ENCODE results near the gene DIO3.

The DIO3 gene

DNA sequence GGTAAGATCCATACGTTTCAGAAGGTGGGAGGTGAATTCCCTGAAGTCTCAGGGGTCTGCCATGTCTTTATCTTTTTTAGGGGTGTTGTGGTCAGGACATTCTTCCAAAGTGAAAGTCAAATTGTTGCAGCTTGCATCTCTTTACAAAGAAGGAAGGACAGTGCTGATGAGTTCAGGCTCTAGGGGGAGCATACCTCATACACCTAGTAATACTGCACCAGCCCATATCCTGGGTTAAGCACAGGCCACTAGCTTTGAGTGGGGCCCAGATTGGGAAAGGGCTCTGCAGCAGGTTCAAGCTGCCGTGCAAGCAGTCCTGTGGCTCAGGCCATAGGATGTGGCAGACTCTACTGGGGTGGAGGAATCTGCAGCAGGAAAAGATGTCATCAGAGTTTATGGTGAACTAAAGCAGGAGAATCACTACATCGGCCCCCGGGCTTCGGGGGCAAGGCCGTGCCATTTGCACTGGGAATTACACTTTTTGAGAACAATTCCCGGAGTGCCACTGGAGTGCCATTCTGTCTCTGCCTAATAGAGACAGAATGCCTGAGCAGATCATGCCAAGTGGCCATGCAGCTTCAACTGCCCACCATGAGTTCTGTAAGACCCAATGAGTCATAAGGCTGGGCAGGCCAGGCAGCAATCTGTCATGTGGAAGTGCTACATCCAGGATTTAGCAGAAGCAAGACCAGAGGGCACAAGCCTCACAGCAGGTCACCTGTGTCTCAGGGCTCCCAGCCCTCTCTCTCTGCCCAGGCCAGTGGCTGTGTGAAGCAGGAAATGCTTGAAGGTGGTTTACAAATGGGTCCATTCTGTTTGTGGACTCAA, 32.3 kb downstream of the DIO3 start:
- CTCF ChIA-PET, result no interaction called here
- WGBS (ENCODE audit: insufficient coverage), result 98% methylated on average over 7 of the region's 7 CpGs
- H3K36me3 ChIP-seq (ENCODE audit: control insufficient read depth in 4 of 4, insufficient read depth in 4 of 4, low read length in 3 of 4), result no peaks in the 10 kb centered on the region
- no peak for DNase-seq
- peaks cover 0 to 8% (median 2%) of the 10 kb centered on the region in 5 experiments for H3K9me3 ChIP-seq (ENCODE audit: control extremely low read depth in 1 of 5, control insufficient read depth in 4 of 5, insufficient read depth in 2 of 5, low read depth in 1 of 5, low read length in 4 of 5)
- POLR2A ChIA-PET, result no interaction called here
- H3K4me3 ChIP-seq (ENCODE audit: control insufficient read depth in 1 of 7, extremely low read depth in 1 of 7, insufficient read depth in 4 of 7, low read depth in 2 of 7, low read length in 6 of 7), result no peak overlapping the region
- H3K4me1 ChIP-seq (ENCODE audit: control extremely low read depth in 1 of 4, control insufficient read depth in 4 of 4, insufficient read depth in 4 of 4, low read length in 3 of 4), result peaks cover 0 to 15% (median 12%) of the 10 kb centered on the region in 4 experiments
- no peaks in the 10 kb centered on the region for H3K27me3 ChIP-seq (replicated peaks in 2 of 5; ENCODE audit: control insufficient read depth in 4 of 5, insufficient read depth in 5 of 5, low read length in 4 of 5)
- H3K27ac ChIP-seq (ENCODE audit: insufficient read depth in 1 of 2, low read depth in 1 of 2, low read length in 2 of 2, poor library complexity in 1 of 2, severe bottlenecking in 2 of 2), result no peak overlapping the region

DNA sequence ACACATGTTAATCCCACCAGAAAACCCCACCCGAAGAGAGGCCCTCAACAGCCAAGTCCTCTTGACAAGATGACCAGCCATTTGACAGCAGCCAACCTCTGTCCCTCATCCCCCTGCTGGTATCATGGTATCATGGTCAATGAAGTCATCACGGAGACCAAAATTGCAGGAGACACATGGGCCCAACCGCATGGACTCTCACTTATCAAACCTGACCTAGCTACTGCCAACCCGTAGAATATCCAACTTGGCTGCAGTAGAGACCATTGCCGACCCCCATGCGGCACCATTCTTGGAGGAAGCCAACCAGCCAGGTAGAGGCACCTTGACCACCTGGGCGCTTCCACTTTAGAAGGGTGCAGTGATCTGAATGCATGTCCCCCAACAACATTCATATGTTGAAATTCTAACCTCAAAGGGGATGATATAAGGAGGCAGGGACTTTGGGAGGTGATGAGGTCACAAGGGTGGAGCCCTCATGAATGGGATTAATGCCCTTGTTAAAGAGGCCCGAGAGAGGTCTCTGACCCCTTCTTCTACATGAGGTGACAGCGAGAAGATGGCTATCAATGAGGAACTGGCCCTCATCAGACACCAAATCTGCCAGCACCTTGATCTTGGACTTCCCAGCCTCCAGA, 33.3 kb downstream of the DIO3 start:
- CTCF ChIA-PET, result no interaction called here
- no peak for DNase-seq
- peaks cover 0 to 8% (median 2%) of the 10 kb centered on the region in 5 experiments for H3K9me3 ChIP-seq (ENCODE audit: control extremely low read depth in 1 of 5, control insufficient read depth in 4 of 5, insufficient read depth in 2 of 5, low read depth in 1 of 5, low read length in 4 of 5)
- 100% methylated on average over 6 of the region's 9 CpGs for WGBS (ENCODE audit: insufficient coverage)
- POLR2A ChIA-PET, result no interaction called here
- no peak overlapping the region for H3K4me3 ChIP-seq (ENCODE audit: control insufficient read depth in 1 of 7, extremely low read depth in 1 of 7, insufficient read depth in 4 of 7, low read depth in 2 of 7, low read length in 6 of 7)
- no peaks in the 10 kb centered on the region for H3K27me3 ChIP-seq (replicated peaks in 2 of 5; ENCODE audit: control insufficient read depth in 4 of 5, insufficient read depth in 5 of 5, low read length in 4 of 5)
- H3K4me1 ChIP-seq (ENCODE audit: control extremely low read depth in 1 of 4, control insufficient read depth in 4 of 4, insufficient read depth in 4 of 4, low read length in 3 of 4), result peaks cover 0 to 15% (median 12%) of the 10 kb centered on the region in 4 experiments
- no peak overlapping the region for H3K27ac ChIP-seq (ENCODE audit: insufficient read depth in 1 of 2, low read depth in 1 of 2, low read length in 2 of 2, poor library complexity in 1 of 2, severe bottlenecking in 2 of 2)
- no peaks in the 10 kb centered on the region for H3K36me3 ChIP-seq (ENCODE audit: control insufficient read depth in 4 of 4, insufficient read depth in 4 of 4, low read length in 3 of 4)

DNA sequence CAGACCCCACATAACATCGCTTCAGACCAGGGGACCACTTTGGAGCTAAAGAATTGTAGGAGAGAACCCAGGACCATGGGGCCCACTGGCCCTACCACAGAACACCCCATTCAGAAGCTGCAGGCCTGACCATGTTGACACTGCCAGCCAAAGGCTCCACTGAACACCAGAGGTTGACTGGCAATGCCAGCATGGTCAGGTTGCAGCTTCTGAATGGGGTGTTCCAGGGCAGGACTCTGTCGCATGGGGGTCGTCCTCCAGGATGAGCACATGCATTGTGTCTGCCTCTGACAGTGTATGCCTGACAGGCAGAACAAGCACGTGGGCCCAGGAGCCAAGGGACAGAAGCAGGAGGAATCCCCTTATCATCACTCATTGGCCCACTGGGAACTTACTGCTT, 34.1 kb downstream of the DIO3 start:
- 100% methylated on average over 4 of the region's 4 CpGs for WGBS (ENCODE audit: insufficient coverage)
- no peak overlapping the region for H3K27ac ChIP-seq (ENCODE audit: insufficient read depth in 1 of 2, low read depth in 1 of 2, low read length in 2 of 2, poor library complexity in 1 of 2, severe bottlenecking in 2 of 2)
- H3K4me3 ChIP-seq (ENCODE audit: control insufficient read depth in 1 of 7, extremely low read depth in 1 of 7, insufficient read depth in 4 of 7, low read depth in 2 of 7, low read length in 6 of 7), result no peak overlapping the region
- POLR2A ChIA-PET, result no interaction called here
- CTCF ChIA-PET, result no interaction called here
- no peaks in the 10 kb centered on the region for H3K27me3 ChIP-seq (replicated peaks in 2 of 5; ENCODE audit: control insufficient read depth in 4 of 5, insufficient read depth in 5 of 5, low read length in 4 of 5)
- H3K9me3 ChIP-seq (ENCODE audit: control extremely low read depth in 1 of 5, control insufficient read depth in 4 of 5, insufficient read depth in 2 of 5, low read depth in 1 of 5, low read length in 4 of 5), result peaks cover 0 to 8% (median 2%) of the 10 kb centered on the region in 5 experiments
- peaks cover 0 to 15% (median 12%) of the 10 kb centered on the region in 4 experiments for H3K4me1 ChIP-seq (ENCODE audit: control extremely low read depth in 1 of 4, control insufficient read depth in 4 of 4, insufficient read depth in 4 of 4, low read length in 3 of 4)
- no peak for DNase-seq
- no peaks in the 10 kb centered on the region for H3K36me3 ChIP-seq (ENCODE audit: control insufficient read depth in 4 of 4, insufficient read depth in 4 of 4, low read length in 3 of 4)

DNA sequence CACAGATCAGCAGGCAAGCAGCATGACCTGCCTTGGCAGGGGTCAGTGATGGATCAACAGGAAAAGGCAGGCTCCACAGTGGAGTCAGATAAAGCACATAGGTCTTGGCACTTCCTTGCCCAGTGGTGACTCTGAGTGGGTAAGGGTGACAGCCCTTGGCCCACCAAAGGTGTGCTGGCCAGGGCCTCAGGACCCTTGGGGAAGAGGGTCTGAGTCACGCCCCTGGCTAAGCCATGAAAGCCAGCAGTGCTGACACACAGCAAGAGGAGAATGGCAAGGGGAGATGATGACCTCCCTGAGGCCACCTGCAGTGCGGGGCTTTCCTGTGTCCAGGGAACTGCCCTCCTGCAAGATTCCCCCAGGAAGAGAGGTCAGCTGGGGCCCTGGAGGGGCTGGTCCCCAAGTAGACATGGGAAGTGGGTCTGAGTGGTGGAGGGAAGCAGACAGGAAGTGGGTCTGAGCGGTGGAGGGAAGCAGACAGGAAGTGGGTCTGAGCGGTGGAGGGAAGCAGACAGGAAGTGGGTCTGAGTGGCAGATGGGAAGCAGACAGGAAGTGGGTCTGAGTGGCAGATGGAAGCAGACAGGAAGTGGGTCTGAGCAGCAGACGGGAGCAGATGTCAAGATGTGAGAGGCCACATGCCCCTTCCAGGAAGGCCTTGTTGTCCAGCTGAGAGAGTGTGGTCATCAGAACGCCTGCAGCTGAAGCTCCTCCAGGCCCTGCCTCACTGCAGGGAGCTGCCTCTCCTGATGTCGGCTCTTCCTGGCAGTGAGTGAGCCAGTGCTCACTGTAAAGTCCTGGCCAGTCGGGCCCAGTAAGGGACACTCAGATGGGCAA, 34.8 kb downstream of the DIO3 start:
- peaks cover 0 to 8% (median 2%) of the 10 kb centered on the region in 5 experiments for H3K9me3 ChIP-seq (ENCODE audit: control extremely low read depth in 1 of 5, control insufficient read depth in 4 of 5, insufficient read depth in 2 of 5, low read depth in 1 of 5, low read length in 4 of 5)
- ChIA-PET CTCF (no interaction called here), POLR2A (interaction anchor here (0.6 to 0.7 kb wide), 2 partner anchors 62 to 124 kb away, joined by 3 to 6 read pairs; no protein-coding TSS in a partner anchor)
- no peaks in the 10 kb centered on the region for H3K27me3 ChIP-seq (replicated peaks in 2 of 5; ENCODE audit: control insufficient read depth in 4 of 5, insufficient read depth in 5 of 5, low read length in 4 of 5)
- H3K4me1 ChIP-seq (ENCODE audit: control extremely low read depth in 1 of 4, control insufficient read depth in 4 of 4, insufficient read depth in 4 of 4, low read length in 3 of 4), result peaks cover 0 to 15% (median 12%) of the 10 kb centered on the region in 4 experiments
- H3K36me3 ChIP-seq (ENCODE audit: control insufficient read depth in 4 of 4, insufficient read depth in 4 of 4, low read length in 3 of 4), result no peaks in the 10 kb centered on the region
- H3K27ac ChIP-seq (ENCODE audit: insufficient read depth in 1 of 2, low read depth in 1 of 2, low read length in 2 of 2, poor library complexity in 1 of 2, severe bottlenecking in 2 of 2), result no peak overlapping the region
- H3K4me3 ChIP-seq (ENCODE audit: control insufficient read depth in 1 of 7, extremely low read depth in 1 of 7, insufficient read depth in 4 of 7, low read depth in 2 of 7, low read length in 6 of 7), result no peak overlapping the region
- DNase-seq, result peak; percentile 15 to 70 (median 52)
- WGBS (ENCODE audit: insufficient coverage), result 37% methylated on average over 8 of the region's 8 CpGs

DNA sequence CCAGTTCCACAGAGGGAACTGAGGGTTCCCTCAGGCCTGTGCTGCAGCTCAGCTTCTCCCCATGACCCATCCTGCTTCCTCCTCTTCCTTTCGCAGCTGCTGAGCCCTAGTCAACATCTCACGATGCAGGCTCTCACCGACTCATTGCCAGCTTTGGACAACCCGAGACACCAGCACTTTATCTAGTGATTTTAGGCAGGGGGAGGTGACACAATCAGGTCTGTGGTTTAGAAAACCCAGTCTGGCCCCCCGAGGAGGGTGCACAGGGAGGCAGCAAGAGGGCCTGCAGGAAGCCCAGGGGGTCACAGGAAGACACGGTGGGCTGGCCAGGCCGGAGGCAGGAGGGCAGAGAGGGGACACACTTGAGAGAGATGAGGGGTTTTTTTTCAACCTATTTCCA, 35.4 kb downstream of the DIO3 start:
- Histone ChIP-seq H3K4me1 (ENCODE audit: control extremely low read depth in 1 of 4, control insufficient read depth in 4 of 4, insufficient read depth in 4 of 4, low read length in 3 of 4) (peaks cover 0 to 15% (median 12%) of the 10 kb centered on the region in 4 experiments), H3K4me3 (ENCODE audit: control insufficient read depth in 1 of 7, extremely low read depth in 1 of 7, insufficient read depth in 4 of 7, low read depth in 2 of 7, low read length in 6 of 7) (peak overlapping the region in 1 of 7 experiments; percentile 39), H3K27me3 (replicated peaks in 2 of 5; ENCODE audit: control insufficient read depth in 4 of 5, insufficient read depth in 5 of 5, low read length in 4 of 5) (no peaks in the 10 kb centered on the region), H3K9me3 (ENCODE audit: control extremely low read depth in 1 of 5, control insufficient read depth in 4 of 5, insufficient read depth in 2 of 5, low read depth in 1 of 5, low read length in 4 of 5) (peaks cover 0 to 8% (median 2%) of the 10 kb centered on the region in 5 experiments), H3K27ac (ENCODE audit: insufficient read depth in 1 of 2, low read depth in 1 of 2, low read length in 2 of 2, poor library complexity in 1 of 2, severe bottlenecking in 2 of 2) (no peak overlapping the region), H3K36me3 (ENCODE audit: control insufficient read depth in 4 of 4, insufficient read depth in 4 of 4, low read length in 3 of 4) (no peaks in the 10 kb centered on the region)
- peak in 2 of 3 donors; percentile 10 to 26 for DNase-seq
- POLR2A ChIA-PET, result no interaction called here
- CTCF ChIA-PET, result no interaction called here
- WGBS (ENCODE audit: insufficient coverage), result 0% methylated on average over 2 of the region's 7 CpGs

DNA sequence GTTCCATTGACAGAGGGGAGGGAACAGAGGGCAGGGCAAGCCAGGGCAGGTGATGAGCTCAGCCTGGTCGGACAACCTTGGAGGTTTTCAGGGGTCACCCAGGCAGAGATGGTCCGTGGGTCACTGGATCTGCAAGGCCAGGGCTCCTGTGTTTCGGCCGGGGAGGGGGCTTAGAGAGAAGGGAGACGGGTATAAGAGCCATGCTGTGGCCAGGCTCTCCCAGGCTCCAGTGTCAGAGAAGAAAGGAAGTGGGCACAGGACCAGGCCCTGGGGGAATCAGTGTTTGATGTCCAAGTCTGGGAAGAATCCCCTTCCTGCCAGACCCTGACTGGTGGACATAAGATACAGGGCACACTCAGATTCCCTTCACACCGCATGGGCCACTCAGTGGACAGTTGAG, 36.9 kb downstream of the DIO3 start:
- DNase-seq, result no peak
- Histone ChIP-seq H3K27me3 (replicated peaks in 2 of 5; ENCODE audit: control insufficient read depth in 4 of 5, insufficient read depth in 5 of 5, low read length in 4 of 5) (no peaks in the 10 kb centered on the region), H3K36me3 (ENCODE audit: control insufficient read depth in 4 of 4, insufficient read depth in 4 of 4, low read length in 3 of 4) (no peaks in the 10 kb centered on the region), H3K4me1 (ENCODE audit: control extremely low read depth in 1 of 4, control insufficient read depth in 4 of 4, insufficient read depth in 4 of 4, low read length in 3 of 4) (peaks cover 0 to 15% (median 12%) of the 10 kb centered on the region in 4 experiments), H3K27ac (ENCODE audit: insufficient read depth in 1 of 2, low read depth in 1 of 2, low read length in 2 of 2, poor library complexity in 1 of 2, severe bottlenecking in 2 of 2) (no peak overlapping the region), H3K9me3 (ENCODE audit: control extremely low read depth in 1 of 5, control insufficient read depth in 4 of 5, insufficient read depth in 2 of 5, low read depth in 1 of 5, low read length in 4 of 5) (peaks cover 0 to 8% (median 2%) of the 10 kb centered on the region in 5 experiments), H3K4me3 (ENCODE audit: control insufficient read depth in 1 of 7, extremely low read depth in 1 of 7, insufficient read depth in 4 of 7, low read depth in 2 of 7, low read length in 6 of 7) (no peak overlapping the region)
- ChIA-PET POLR2A (no interaction called here), CTCF (no interaction called here)
- WGBS (ENCODE audit: insufficient coverage), result 97% methylated on average over 6 of the region's 6 CpGs

All from common myeloid progenitor, CD34-positive (primary cell).